ENCODE measurements around the gene NUP153.
"Not testable (repeated sequence)": the region's sequence is repeated elsewhere in the genome, so short reads cannot be mapped to it uniquely, and the experiment has no call there.

NUP153 gene

DNA sequence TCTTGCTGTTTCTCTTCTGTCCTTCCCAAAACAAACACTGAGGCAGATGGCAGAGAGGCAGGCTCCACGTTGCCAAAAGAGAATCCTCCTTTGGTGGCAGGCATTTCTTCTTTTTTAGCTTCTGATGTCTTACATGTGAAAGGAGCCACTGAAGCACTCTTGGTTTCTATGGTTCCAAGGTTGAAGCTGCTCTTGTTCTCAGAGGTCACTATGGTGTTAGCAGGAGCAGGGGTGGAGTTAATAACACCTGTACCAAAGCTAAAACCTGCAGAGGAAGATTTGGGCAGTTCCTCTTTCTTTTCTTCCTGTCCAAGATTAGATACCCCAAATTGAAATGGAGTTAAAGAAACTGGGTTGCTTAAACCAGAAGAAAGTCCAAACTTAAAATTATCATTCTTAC lies 77.9 kb downstream of the NUP153 start:
- no peak overlapping the region for H3K4me3 ChIP-seq (ENCODE audit: low read length)
- no peak for DNase-seq (ENCODE audit: low read depth, low spot score)

DNA sequence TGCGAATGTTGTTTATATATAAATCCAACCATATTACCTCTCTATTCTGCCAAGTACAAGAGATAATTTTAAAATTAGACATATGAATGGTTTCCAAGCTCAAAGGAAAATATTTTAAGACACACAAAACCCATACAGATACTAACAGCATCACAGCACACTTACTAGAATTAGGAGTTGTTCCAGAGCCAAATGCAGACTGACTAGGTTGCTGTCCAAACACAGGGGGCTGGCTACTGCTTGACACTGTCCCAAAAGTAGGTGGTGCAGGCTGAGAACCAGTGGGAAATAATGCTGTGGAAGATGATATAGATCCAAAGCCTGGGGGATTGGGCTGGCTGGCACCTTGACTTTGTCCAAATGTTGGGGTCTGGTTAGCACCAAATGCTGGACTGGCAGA lies 82.3 kb downstream of the NUP153 start:
- no peak overlapping the region for H3K4me3 ChIP-seq (ENCODE audit: low read length)
- DNase-seq (ENCODE audit: low read depth, low spot score), result no peak

DNA sequence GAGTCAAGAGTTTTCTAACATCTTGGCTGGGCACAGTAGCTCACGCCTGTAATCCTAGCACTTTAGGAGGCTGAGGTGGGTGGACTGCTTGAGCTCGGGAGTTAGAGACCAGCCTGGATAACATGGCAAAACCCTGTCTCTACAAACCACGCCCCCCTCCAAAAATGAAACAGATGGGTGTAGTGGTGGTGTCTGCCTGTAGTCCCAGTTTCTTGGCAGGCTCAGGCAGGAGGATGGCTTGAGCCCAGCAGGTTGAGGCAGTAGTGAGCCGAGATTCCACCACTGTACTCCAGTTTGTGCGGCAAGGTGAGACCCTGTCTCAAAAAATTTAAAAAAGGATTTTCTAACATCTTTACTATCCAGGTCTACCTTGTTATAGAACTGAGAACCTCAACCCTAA lies 84.6 kb downstream of the NUP153 start:
- no peak for DNase-seq (ENCODE audit: low read depth, low spot score)
- H3K4me3 ChIP-seq (ENCODE audit: low read length), result no peak overlapping the region

DNA sequence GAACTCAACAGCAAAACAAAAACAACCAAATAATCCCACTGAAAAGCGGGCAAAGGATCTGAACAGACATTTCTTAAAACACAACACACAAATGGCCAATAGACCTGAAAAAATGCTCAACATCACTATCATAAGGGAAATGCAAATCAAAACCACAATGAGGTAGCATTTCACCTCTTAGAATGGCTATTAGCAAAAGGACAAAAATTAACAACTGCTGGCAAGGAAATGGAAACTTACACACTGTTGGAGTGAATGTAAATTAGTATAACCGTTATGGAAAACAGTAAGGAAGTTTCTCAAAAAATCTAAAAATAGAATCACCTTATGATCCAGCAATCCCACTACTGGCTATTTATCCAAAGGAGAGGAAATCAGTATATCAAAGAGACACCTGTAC lies 85.7 kb downstream of the NUP153 start:
- no peak overlapping the region for H3K4me3 ChIP-seq (ENCODE audit: low read length)
- DNase-seq (ENCODE audit: low read depth, low spot score), result no peak

DNA sequence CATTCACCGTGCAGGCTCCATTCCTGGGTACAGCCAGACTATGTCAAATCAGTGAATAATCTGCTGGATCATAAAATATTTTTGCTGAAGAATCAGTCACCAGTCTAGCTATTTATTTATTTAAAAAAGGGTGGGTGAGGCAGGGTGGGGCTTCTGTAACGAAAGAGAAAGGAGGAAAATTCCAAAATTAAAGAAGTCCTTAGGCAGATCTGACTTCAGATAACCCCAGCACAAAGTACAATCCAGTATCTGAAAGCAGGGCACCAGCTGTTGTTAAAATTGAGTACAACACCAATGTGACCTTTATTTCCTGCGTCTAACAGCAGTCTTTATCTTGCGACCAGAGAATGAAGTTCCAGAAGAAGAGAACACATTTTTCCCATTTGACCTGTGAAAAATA lies 90.9 kb downstream of the NUP153 start:
- no peak for DNase-seq (ENCODE audit: low read depth, low spot score)
- H3K4me3 ChIP-seq (ENCODE audit: low read length), result no peak overlapping the region

DNA sequence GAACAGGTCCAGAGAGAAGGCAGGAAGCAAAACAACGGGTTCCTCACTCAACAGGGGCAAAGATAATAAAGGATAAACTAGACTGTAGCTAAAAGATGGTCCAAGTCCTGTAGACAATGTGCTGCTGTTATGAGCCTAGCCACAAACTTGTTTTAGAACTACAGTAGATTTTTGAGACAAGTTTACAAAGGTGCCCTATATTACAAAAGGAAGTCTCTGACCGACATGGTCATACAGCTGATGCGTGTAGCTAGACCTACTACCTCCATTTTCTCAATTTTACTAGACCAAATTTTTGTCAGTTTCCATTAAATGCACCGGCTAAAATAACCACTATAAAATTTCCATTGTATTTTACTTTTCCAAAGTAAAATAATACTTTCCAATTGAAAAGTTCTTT lies 94.7 kb downstream of the NUP153 start:
- DNase-seq (ENCODE audit: low read depth, low spot score), result no peak
- H3K4me3 ChIP-seq (ENCODE audit: low read length), result no peak overlapping the region

DNA sequence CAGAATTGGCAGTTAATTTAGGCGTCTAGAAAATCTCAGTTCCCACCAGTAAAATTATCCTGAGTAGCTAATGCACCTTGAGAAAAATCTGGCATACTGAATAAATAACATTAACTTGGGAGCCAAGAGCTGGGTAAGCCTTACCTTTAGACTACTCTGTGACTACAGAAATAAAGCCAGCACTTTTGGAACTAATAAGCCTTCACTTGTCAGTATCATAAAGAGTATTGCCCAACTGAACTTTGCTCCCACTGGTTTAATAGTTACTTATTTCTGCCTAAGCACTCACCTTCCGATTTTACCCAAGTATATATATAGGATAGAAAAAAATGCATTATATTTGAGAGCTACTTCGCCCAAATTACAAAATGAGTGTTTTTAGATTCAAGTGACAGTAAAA lies 95.9 kb downstream of the NUP153 start:
- no peak for DNase-seq (ENCODE audit: low read depth, low spot score)
- H3K4me3 ChIP-seq (ENCODE audit: low read length), result no peak overlapping the region

DNA sequence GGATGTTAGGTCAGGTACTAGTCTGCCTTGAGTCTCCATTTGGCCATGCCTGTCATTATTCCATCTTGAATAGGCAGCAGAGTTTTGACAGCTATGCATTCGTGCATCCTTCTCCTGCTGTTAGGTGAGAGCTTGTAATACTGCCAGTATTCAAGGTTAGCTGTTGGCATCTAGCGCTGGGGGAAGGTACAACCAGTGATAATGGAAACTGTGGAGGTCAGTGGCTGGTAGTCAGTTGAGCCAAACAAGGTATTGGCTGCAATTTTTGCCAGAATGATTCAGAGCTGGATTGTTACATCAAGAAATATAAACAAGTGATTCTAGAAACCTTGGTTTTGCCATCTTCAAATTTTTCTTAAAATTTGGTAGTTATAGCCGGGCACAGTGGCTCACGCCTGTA lies 100.1 kb downstream of the NUP153 start:
- DNase-seq (ENCODE audit: low read depth, low spot score), result no peak
- no peak overlapping the region for H3K4me3 ChIP-seq (ENCODE audit: low read length)

DNA sequence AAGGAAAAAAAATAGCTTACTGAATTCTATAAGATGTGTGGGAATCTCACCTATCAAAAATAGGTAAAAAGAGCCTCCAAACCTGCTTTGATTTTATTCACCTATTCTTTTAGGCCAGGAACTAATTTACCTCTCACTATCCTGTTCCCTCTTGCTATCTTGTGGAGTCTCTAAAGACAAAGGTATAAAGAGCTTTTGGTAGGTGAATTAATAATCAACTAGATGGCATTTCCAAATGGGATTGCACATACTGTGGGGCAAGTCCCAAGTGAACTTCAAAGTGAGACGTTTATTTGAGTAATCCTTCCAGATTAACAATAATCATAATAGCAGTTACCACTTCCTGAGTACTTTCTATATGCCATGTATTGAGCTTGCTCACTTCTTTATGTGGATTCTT lies 103.8 kb downstream of the NUP153 start:
- DNase-seq (ENCODE audit: low read depth, low spot score), result no peak
- H3K4me3 ChIP-seq (ENCODE audit: low read length), result no peak overlapping the region

DNA sequence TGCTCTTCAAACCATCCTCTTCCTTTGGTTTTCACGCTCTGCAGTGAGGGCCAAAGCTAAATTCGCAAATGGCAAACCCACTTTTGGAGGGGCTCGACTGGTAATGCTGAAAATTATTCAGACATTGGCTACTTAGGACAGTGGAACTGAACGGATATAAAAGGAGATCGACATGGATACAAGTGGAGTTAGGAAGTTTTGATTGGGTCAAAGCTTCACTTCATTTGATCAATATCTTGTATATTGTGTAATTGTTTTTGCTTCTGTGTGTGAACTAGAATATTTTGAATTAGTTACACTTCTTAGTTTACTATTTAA lies 105.4 kb downstream of the NUP153 start:
- peak overlapping the region; percentile 65 for H3K4me3 ChIP-seq (ENCODE audit: low read length)
- DNase-seq (ENCODE audit: low read depth, low spot score), result no peak

DNA sequence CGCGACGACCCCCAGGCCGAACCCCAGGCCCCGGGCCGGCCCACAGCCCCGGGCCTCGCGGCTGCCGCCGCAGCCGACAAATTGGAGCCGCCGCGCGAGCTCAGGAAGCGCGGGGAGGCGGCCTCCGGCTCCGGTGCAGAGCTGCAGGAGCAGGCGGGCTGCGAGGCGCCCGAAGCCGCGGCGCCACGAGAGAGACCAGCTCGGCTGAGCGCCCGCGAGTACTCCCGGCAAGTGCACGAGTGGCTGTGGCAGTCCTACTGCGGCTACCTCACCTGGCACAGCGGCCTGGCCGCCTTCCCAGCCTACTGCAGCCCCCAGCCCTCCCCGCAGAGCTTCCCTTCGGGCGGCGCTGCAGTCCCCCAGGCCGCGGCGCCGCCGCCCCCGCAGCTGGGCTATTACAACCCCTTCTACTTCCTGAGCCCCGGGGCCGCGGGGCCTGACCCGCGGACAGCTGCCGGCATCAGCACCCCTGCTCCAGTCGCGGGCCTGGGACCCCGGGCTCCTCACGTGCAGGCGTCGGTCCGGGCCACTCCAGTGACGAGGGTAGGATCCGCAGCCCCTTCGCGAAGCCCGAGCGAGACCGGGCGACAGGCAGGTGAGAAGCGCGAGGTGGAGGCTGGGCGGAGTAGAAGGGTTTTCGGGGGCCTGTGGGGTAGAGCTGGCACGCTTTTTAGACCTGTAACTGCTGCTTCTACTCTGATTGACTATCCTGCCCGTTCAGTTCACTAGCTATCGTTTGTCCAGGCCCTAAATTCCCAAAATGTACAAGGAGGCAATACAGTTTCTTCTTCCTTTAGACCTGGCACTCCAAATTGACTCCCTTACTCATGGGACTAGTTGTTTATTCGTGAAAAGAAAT lies 106.0 kb downstream of the NUP153 start:
- peak; percentile 18 for DNase-seq (ENCODE audit: low read depth, low spot score)

DNA sequence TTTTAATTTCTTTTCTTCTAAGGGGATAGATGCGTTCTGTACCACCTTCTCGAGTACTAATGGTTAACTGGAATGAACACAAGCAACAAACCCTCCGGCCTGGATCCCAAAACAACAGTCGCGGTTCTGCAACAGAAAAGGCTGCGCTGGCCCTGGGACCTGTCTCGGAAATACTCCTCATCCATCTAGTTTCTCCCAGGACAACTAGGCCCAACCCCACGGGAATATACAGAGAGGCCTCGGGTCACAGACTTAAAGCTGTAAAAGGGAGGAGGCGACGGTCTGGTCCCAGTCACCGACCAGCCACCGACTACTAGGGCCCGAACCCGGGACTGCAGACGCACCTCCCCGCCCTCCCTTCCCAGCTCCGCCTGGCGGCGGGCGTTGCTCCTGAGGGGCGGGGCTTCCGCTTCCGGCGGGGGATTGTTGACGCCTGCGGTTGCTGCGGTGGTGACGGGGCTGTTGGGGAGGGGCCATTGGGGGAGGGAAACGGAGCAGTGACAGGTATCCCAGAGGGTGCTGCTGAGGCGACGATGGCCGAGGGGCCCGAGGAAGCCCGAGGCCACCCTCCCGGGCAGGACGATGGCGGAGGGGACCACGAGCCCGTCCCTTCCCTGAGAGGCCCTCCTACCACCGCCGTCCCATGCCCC lies 106.7 kb downstream of the NUP153 start, which contains the start of gene FAM8A1:
TSS of gene FAM8A1 (plus strand) at position 426 of the 650 bp plus-strand sequence. CDS start at position 534, 108 bp downstream.
- DNase-seq (ENCODE audit: low read depth, low spot score), result peak; percentile 88

More for the DNA sequence above, 106.0 kb downstream of the NUP153 start:
- peak overlapping the region; percentile 65 for H3K4me3 ChIP-seq (ENCODE audit: low read length)

DNA sequence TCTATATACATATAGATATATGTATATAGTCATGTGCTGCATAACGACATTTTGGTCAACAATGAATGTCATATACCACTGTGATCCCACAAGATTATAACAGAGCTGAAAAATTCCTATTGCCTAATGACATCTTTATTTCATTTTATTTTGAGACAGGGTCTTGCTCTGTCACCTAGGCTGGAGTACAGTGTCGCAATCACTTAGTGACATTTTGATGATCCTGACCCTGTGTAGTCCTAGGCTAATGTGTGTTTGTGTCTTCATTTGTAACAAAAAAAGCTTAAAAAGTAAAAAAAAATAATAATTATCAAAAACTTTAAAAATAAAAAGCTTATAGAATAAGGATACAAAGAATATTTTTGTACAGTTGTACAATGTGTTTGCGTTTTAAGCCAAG lies 110.6 kb downstream of the NUP153 start:
- H3K4me3 ChIP-seq (ENCODE audit: low read length), result no peak overlapping the region
- DNase-seq (ENCODE audit: low read depth, low spot score), result no peak

More for the DNA sequence above, 106.7 kb downstream of the NUP153 start, which contains the start of gene FAM8A1:
- peak within 1 kb of the TSS; percentile 65 for H3K4me3 ChIP-seq (ENCODE audit: low read length)

DNA sequence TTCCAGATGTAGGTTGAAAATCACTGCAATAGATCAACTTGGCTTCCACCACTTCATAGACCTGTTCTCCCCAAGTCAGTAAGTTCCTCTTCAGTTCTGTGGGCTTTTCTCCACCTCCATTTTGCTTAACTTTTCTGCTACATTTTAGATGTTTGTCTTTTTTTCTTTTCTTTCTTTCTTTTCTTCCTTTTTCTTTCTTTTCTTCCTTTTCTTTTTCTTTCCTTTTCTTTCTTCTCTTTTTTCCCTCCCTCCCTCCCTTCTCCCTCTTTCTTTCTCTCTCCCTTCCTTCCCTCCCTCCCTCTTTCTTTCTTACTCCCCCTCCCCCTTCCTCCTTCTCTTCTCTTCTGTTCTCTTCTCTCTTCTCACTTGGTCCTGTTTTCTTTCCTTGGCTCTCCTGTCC lies 113.5 kb downstream of the NUP153 start:
- no peak overlapping the region for H3K4me3 ChIP-seq (ENCODE audit: low read length)
- DNase-seq (ENCODE audit: low read depth, low spot score), result no peak

DNA sequence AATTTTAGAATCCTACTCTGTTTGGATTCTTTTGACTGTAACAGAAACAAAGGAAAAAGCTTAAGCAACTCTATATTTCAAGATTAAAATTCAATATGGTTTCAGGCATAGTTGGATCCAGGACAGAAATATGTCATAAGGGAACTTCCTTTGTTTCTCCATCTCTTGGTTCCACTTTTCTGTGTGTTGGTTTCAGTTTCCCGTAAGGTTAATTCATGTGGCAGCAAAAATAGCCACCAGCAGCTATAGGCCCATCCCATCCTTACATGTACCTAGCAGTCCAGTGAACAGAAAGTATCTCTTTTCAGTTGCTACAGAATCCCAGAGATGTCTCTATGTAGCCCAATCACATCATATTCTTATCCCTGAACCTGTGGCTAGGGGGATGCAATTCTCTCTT lies 115.4 kb downstream of the NUP153 start:
- DNase-seq (ENCODE audit: low read depth, low spot score), result no peak
- H3K4me3 ChIP-seq (ENCODE audit: low read length), result no peak overlapping the region

DNA sequence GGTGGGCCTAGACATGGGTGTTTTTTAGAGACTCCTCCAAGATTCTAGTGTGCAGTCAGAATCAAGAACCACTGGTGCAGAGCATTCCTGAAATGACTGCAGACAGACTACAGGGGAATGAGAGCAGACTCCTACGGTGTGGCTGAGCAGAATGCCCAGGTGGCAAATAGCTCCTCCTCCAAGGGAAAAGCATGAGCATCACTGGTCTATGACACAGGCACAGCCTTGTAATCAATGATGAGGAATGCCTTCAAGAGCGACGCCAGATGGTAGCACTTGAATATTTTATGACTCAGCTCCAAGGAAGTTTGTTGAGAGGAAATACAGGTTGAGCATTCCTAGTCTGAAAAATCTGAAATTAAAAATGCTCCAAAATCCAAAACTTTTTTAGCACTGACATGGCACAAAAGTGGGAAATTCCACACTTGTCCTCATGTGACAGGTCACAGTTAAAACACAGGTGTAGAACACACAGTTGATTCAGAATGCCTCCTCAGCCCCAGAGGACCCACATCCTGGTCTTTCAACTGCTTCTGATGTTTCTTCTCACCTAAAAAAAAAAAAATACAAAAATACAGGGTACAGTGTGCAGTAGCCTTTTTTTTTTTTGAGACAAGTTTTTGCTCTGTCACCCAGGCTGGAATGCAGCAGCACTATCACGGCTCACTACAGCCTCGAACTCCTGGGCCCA lies 117.2 kb downstream of the NUP153 start:
- DNase-seq (ENCODE audit: low read depth, low spot score), result peak; percentile 79

DNA sequence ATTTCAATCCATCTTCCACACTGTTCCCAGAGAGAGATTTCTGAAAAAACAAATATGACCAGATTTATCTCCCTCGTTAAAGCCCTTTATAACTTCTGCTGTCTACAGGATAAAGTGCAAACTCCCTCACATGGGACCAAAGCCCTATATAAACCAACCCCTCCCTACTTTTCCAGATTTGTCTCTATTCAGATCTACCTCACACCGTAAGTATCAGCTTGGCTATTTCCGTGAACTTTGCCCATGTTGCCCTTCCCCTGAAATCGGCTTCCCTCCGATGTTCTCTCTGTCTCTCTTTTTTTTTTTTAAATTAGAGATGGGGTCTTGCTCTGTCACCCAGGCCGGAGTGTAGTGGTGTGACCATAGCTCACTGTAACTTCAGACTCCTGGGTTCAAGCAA lies 118.7 kb downstream of the NUP153 start:
- DNase-seq (ENCODE audit: low read depth, low spot score), result no peak
- H3K4me3 ChIP-seq (ENCODE audit: low read length), result no peak overlapping the region

More for the DNA sequence above, 117.2 kb downstream of the NUP153 start:
- H3K4me3 ChIP-seq (ENCODE audit: low read length), result no peak overlapping the region

DNA sequence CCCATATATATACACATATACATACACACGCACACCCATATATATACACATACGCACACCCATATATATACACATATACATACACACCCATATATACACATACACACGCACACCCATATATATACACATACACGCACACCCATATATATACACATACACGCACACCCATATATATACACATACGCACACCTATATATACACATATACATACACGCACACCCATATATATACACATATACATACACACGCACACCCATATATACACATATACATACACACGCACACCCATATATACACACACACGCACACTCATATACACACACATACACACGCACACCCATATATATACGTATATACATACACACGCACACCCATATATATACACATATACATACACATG lies 120.1 kb downstream of the NUP153 start:
- DNase-seq (ENCODE audit: low read depth, low spot score); H3K4me3 ChIP-seq (ENCODE audit: low read length): not testable (repeated sequence)

DNA sequence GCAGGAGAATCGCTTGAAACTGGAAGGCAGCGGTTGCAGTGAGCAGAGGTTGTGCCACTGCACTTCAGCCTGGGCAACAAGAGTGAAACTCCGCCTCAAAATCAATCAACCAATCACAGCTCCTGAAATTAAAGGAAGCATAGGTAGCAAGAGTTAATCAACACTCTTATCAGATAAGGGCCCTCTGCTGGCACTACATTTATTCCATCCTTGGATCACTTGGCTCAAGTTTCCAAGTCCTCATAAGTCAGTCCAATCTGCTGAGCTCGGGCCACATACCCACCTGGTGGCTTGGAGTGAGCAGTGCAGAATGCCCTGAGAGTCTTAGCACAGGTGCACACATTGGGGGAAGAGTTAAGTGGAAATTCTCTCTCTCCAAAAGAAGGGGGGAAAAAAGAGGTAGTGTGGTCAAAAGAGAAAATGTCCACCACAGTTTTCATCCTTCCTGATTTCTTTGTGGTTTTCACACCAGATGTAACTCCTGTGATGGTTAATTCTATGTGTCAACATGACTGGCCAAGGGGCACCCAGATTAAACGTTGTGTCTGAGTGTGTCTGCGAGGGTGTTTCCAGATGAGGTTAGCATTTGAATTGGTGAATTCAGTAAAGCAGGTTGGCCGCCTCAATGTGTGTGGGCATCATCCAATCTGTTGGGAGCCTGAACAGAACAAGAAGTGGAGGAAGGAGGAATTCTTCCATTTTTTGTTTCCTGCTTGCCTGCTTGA lies 120.8 kb downstream of the NUP153 start:
- DNase-seq (ENCODE audit: low read depth, low spot score), result peak; percentile 51
- no peak overlapping the region for H3K4me3 ChIP-seq (ENCODE audit: low read length)

Measured in Jurkat, Clone E6-1 (cell line).